Trophoblast cell (in vitro differentiated cells and primary cell): ENCODE results near the gene IDH2.
A peak's percentile ranks its signal among the peaks of the same experiment; 100 is the strongest.

ENCODE experiments used
- DNase-seq, 2 donors: peaks; one replicate each; pipeline ENCODE4 v3.0.0-alpha.2; 2016
- H2AFZ ChIP-seq: 2 replicates; pipeline ENCODE4 v1.6.1; 2013; ENCODE audit warnings: low read length, moderate library complexity, mild to moderate bottlenecking; ENCODE audit not compliant: insufficient read depth, poor library complexity
- H2AK5ac ChIP-seq: 2 replicates; pipeline ENCODE4 v1.6.1; 2013; ENCODE audit warnings: mild to moderate bottlenecking, low read length
- H2BK120ac ChIP-seq: 2 replicates; pipeline ENCODE4 v1.6.1; 2013; ENCODE audit warnings: low read length, mild to moderate bottlenecking, moderate library complexity; ENCODE audit not compliant: insufficient read depth, poor library complexity
- H2BK12ac ChIP-seq: 2 replicates; pipeline ENCODE4 v1.6.1; 2013; ENCODE audit warnings: mild to moderate bottlenecking, low read length, moderate library complexity
- H2BK5ac ChIP-seq: 2 replicates; pipeline ENCODE4 v1.6.1; 2013; ENCODE audit warnings: low read length, low read depth, moderate library complexity, mild to moderate bottlenecking; ENCODE audit not compliant: poor library complexity
- H3K14ac ChIP-seq: 2 replicates; pipeline ENCODE4 v1.6.1; 2013; ENCODE audit warnings: mild to moderate bottlenecking, low read length
- H3K18ac ChIP-seq: 2 replicates; pipeline ENCODE4 v1.6.1; 2013; ENCODE audit warnings: mild to moderate bottlenecking, low read length
- H3K23ac ChIP-seq: 2 replicates; pipeline ENCODE4 v1.6.1; 2013; ENCODE audit warnings: low read length
- H3K27ac ChIP-seq: 2 replicates; pipeline ENCODE4 v1.5.1; 2013; ENCODE audit warnings: low read depth, mild to moderate bottlenecking, inconsistent platforms, low read length, moderate library complexity
- H3K27me3 ChIP-seq: 2 replicates; pipeline ENCODE4 v1.6.1; 2013; ENCODE audit warnings: inconsistent platforms, mild to moderate bottlenecking, low read length, moderate library complexity; ENCODE audit not compliant: insufficient read depth
- H3K36me3 ChIP-seq, 2 experiments: 1 replicate in 1 of 2; 2 replicates in 1 of 2; pipeline ENCODE4 v1.6.1; 2013; ENCODE audit warnings: low read length in 2 of 2, mild to moderate bottlenecking in 2 of 2, moderate library complexity in 1 of 2; ENCODE audit not compliant: insufficient read depth in 2 of 2, control insufficient read depth in 1 of 2
- H3K4ac ChIP-seq: 2 replicates; pipeline ENCODE4 v1.6.1; 2013; ENCODE audit warnings: low read depth, mild to moderate bottlenecking, low read length, moderate library complexity
- H3K4me1 ChIP-seq, 2 experiments: 1 replicate in 1 of 2; 2 replicates in 1 of 2; pipeline ENCODE4 v1.6.1; 2013; ENCODE audit warnings: low read length in 2 of 2, mild to moderate bottlenecking in 2 of 2, moderate library complexity in 1 of 2; ENCODE audit not compliant: insufficient read depth in 2 of 2, control insufficient read depth in 1 of 2
- H3K4me2 ChIP-seq: 2 replicates; pipeline ENCODE4 v1.6.1; 2013; ENCODE audit warnings: inconsistent platforms, mild to moderate bottlenecking, low read length, moderate library complexity
- H3K4me3 ChIP-seq: 2 replicates; pipeline ENCODE4 v1.5.1; 2013; ENCODE audit warnings: mild to moderate bottlenecking, low read depth, low read length, inconsistent platforms
- H3K79me1 ChIP-seq: one replicate; pipeline ENCODE4 v1.6.1; 2013; ENCODE audit warnings: low read length
- H3K79me2 ChIP-seq: 2 replicates; pipeline ENCODE4 v1.6.1; 2013; ENCODE audit warnings: low read length, mild to moderate bottlenecking; ENCODE audit not compliant: control insufficient read depth, insufficient read depth, poor library complexity
- H3K9ac ChIP-seq: 2 replicates; pipeline ENCODE4 v1.6.1; 2013; ENCODE audit warnings: mild to moderate bottlenecking, low read length
- H3K9me3 ChIP-seq: 2 replicates; pipeline ENCODE4 v1.6.1; 2013; ENCODE audit warnings: low read depth, mild to moderate bottlenecking, control low read depth, inconsistent platforms, low read length; ENCODE audit not compliant: insufficient read depth
- H4K12ac ChIP-seq: 2 replicates; pipeline ENCODE4 v1.6.1; 2013; ENCODE audit warnings: low read depth, mild to moderate bottlenecking, low read length, moderate library complexity
- H4K8ac ChIP-seq: 2 replicates; pipeline ENCODE4 v1.6.1; 2013; ENCODE audit warnings: low read depth, mild to moderate bottlenecking, low read length, moderate library complexity
- H4K91ac ChIP-seq: one replicate; pipeline ENCODE4 v1.6.1; 2013; ENCODE audit warnings: low read depth, mild to moderate bottlenecking, low read length, moderate library complexity
- WGBS: extraction: QIAGEN DNeasy Blood & Tissue Kit; methylation state at CpG from one replicate; pipeline ENCODE4 v1.1.7; 2013; ENCODE audit warnings: missing lambda C conversion rate; ENCODE audit not compliant: insufficient read length, insufficient coverage; ENCODE audit errors: extremely low coverage; 5-methylcytosine and 5-hydroxymethylcytosine counted together

IDH2 gene

GRCh38 chr15:90131848-90132247 lies 29.6 kb upstream of the IDH2 start:
- no CpG with 5 or more reads among the region's 2 CpGs for whole genome bisulfite sequencing
- Histone ChIP-seq H4K12ac (no peak overlapping the region), H3K79me2 (no peaks in the 10 kb centered on the region)

GRCh38 chr15:90130291-90130690 lies 28.0 kb upstream of the IDH2 start:
- Histone ChIP-seq H3K27me3 (no peaks in the 10 kb centered on the region), H3K4me2 (no peak overlapping the region), H3K79me2 (no peaks in the 10 kb centered on the region), H3K36me3 (no peaks in the 10 kb centered on the region), H2BK12ac (no peak overlapping the region), H4K12ac (no peak overlapping the region), H3K23ac (no peak overlapping the region), H2AK5ac (no peak overlapping the region), H3K27ac (no peak overlapping the region), H3K9me3 (no peaks in the 10 kb centered on the region), H4K8ac (no peak overlapping the region), H3K9ac (no peak overlapping the region), H4K91ac (no peak overlapping the region), H2BK120ac (no peak overlapping the region), H2BK5ac (no peak overlapping the region), H3K4me1 (peaks cover 5 to 6% of the 10 kb centered on the region in 2 experiments), H3K14ac (no peak overlapping the region), H2AFZ (no peak overlapping the region), H3K4ac (no peak overlapping the region), H3K4me3 (no peak overlapping the region), H3K18ac (no peak overlapping the region), H3K79me1 (no peaks in the 10 kb centered on the region)
- DNase-seq, result no peak
- WGBS, result no CpG with 5 or more reads among the region's 8 CpGs

More at GRCh38 chr15:90131848-90132247, 29.6 kb upstream of the IDH2 start:
- Histone ChIP-seq H3K4me1 (peaks cover under 1 to 6% of the 10 kb centered on the region in 2 experiments), H3K9ac (no peak overlapping the region), H3K4ac (no peak overlapping the region), H3K4me3 (no peak overlapping the region), H3K4me2 (no peak overlapping the region), H3K79me1 (no peaks in the 10 kb centered on the region), H2BK12ac (no peak overlapping the region), H4K8ac (no peak overlapping the region), H2BK120ac (no peak overlapping the region), H3K18ac (no peak overlapping the region), H2BK5ac (no peak overlapping the region), H3K23ac (no peak overlapping the region), H3K27me3 (no peaks in the 10 kb centered on the region), H3K14ac (no peak overlapping the region), H3K9me3 (no peaks in the 10 kb centered on the region), H4K91ac (no peak overlapping the region), H3K36me3 (no peaks in the 10 kb centered on the region), H2AFZ (no peak overlapping the region), H2AK5ac (no peak overlapping the region), H3K27ac (no peak overlapping the region)
- no peak for DNase-seq

- Histone ChIP-seq H3K23ac (no peak overlapping the region), H2AK5ac (no peak overlapping the region), H3K9me3 (no peaks in the 10 kb centered on the region), H3K36me3 (no peaks in the 10 kb centered on the region), H3K27ac (no peak overlapping the region), H2AFZ (no peak overlapping the region), H3K79me2 (no peaks in the 10 kb centered on the region), H3K14ac (no peak overlapping the region), H4K8ac (no peak overlapping the region), H2BK5ac (no peak overlapping the region), H3K4me2 (peak overlapping the region; percentile 1), H4K91ac (no peak overlapping the region), H3K9ac (no peak overlapping the region), H3K27me3 (no peaks in the 10 kb centered on the region), H3K4me3 (no peak overlapping the region), H2BK120ac (no peak overlapping the region), H4K12ac (no peak overlapping the region), H3K4ac (no peak overlapping the region), H3K18ac (no peak overlapping the region), H3K79me1 (no peaks in the 10 kb centered on the region), H2BK12ac (no peak overlapping the region), H3K4me1 (peaks cover 5 to 6% of the 10 kb centered on the region in 2 experiments)
- peak; percentile 43 to 70 for DNase-seq
- no CpG with 5 or more reads among the region's 10 CpGs for WGBS
Observed at GRCh38 chr15:90126596-90127435, 24.5 kb upstream of the IDH2 start.

GRCh38 chr15:90126022-90126421 lies 23.8 kb upstream of the IDH2 start:
- no peak overlapping the region for H3K4ac ChIP-seq
- no peak overlapping the region for H3K9ac ChIP-seq
- H4K12ac ChIP-seq, result no peak overlapping the region
- no peak overlapping the region for H2BK12ac ChIP-seq
- H4K8ac ChIP-seq, result no peak overlapping the region
- H3K23ac ChIP-seq, result no peak overlapping the region
- H3K27me3 ChIP-seq, result no peaks in the 10 kb centered on the region
- H3K9me3 ChIP-seq, result no peaks in the 10 kb centered on the region
- H3K18ac ChIP-seq, result no peak overlapping the region
- no peak overlapping the region for H4K91ac ChIP-seq
- no peak overlapping the region for H3K14ac ChIP-seq
- H3K4me3 ChIP-seq, result no peak overlapping the region
- peaks cover 5 to 6% of the 10 kb centered on the region in 2 experiments for H3K4me1 ChIP-seq
- no peak for DNase-seq
- no peaks in the 10 kb centered on the region for H3K36me3 ChIP-seq
- H2BK5ac ChIP-seq, result no peak overlapping the region
- H3K4me2 ChIP-seq, result no peak overlapping the region
- H3K79me2 ChIP-seq, result no peaks in the 10 kb centered on the region
- H2AK5ac ChIP-seq, result no peak overlapping the region
- H2BK120ac ChIP-seq, result no peak overlapping the region
- WGBS, result no CpG with 5 or more reads among the region's 6 CpGs
- no peaks in the 10 kb centered on the region for H3K79me1 ChIP-seq
- H2AFZ ChIP-seq, result no peak overlapping the region
- no peak overlapping the region for H3K27ac ChIP-seq
